Neural progenitor cell (in vitro differentiated cells): ENCODE data around the gene MYO7B. TPM values are rescaled to one million over a fixed set of nuclear protein-coding genes. Genes with fewer than 3 reads are reported as not detected.
"Not testable (repeated sequence)": the region's sequence is repeated elsewhere in the genome, so short reads cannot be mapped to it uniquely, and the experiment has no call there.

Experiments used
- DNase-seq: peaks from one replicate; pipeline ENCODE4 v3.0.0-alpha.2; 2016; ENCODE audit warnings: low spot score
- H2AFZ ChIP-seq: fragments of 200-600 bp; sonication (generic); replicated peaks from 2 replicates; pipeline ENCODE4 v1.6.1; 2016; ENCODE audit warnings: antibody characterized with exemption
- H3F3A ChIP-seq: fragments of 200-600 bp; sonication (generic); 2 replicates; pipeline ENCODE4 v1.6.1; 2016; ENCODE audit warnings: antibody characterized with exemption, low read depth
- H3K27ac ChIP-seq: fragments of 200-600 bp; sonication (generic); 2 replicates; pipeline ENCODE4 v1.5.1; 2016; ENCODE audit warnings: mild to moderate bottlenecking
- H3K27me3 ChIP-seq: fragments of 200-600 bp; sonication (generic); 2 replicates; pipeline ENCODE4 v1.6.1; 2016; ENCODE audit warnings: mild to moderate bottlenecking, moderate library complexity
- H3K36me3 ChIP-seq: fragments of 200-600 bp; sonication (generic); 2 replicates; pipeline ENCODE4 v1.5.1; 2016
- H3K4me1 ChIP-seq: fragments of 200-600 bp; sonication (generic); 2 replicates; pipeline ENCODE4 v1.6.1; 2016; ENCODE audit warnings: mixed run types
- H3K4me2 ChIP-seq: fragments of 200-600 bp; sonication (generic); 2 replicates; pipeline ENCODE4 v1.6.1; 2016
- H3K4me3 ChIP-seq: fragments of 200-600 bp; sonication (generic); 2 replicates; pipeline ENCODE4 v1.5.1; 2016
- H3K79me2 ChIP-seq: fragments of 200-600 bp; sonication (generic); 2 replicates; pipeline ENCODE4 v1.6.1; 2016; ENCODE audit warnings: low read depth
- H3K9ac ChIP-seq: fragments of 200-600 bp; sonication (generic); 2 replicates; pipeline ENCODE4 v1.6.1; 2016
- H3K9me3 ChIP-seq: fragments of 200-600 bp; sonication (generic); 2 replicates; pipeline ENCODE4 v1.5.1; 2016; ENCODE audit warnings: low read depth
- H4K20me1 ChIP-seq: fragments of 200-600 bp; sonication (generic); 2 replicates; pipeline ENCODE4 v1.6.1; 2016; ENCODE audit warnings: low read depth
- H3K27ac Mint-ChIP-seq: 3 replicates; pipeline ENCODE4 v1.8.0; 2021; ENCODE audit warnings: mixed read lengths
- H3K27me3 Mint-ChIP-seq: 2 replicates; pipeline ENCODE4 v1.8.0; 2022; ENCODE audit warnings: low read depth, mild to moderate bottlenecking, inconsistent platforms, moderate library complexity, mixed read lengths; ENCODE audit not compliant: insufficient read depth
- H3K36me3 Mint-ChIP-seq: 3 replicates; pipeline ENCODE4 v1.8.0; 2021; ENCODE audit warnings: mixed read lengths
- H3K4me1 Mint-ChIP-seq: 3 replicates; pipeline ENCODE4 v1.8.0; 2021; ENCODE audit warnings: mixed read lengths
- H3K4me3 Mint-ChIP-seq: 3 replicates; pipeline ENCODE4 v1.8.0; 2021; ENCODE audit warnings: mild to moderate bottlenecking, moderate library complexity, mixed read lengths
- H3K9me3 Mint-ChIP-seq: 3 replicates; pipeline ENCODE4 v1.8.0; 2020; ENCODE audit warnings: mixed read lengths
- EZH2 ChIP-seq: fragments of 200-600 bp; sonication (generic); IDR thresholded peaks from 2 replicates; pipeline ENCODE4 v1.6.1; 2017; ENCODE audit warnings: antibody characterized with exemption, mild to moderate bottlenecking, moderate library complexity
- EZH2phosphoT487 ChIP-seq: fragments of 200-600 bp; sonication (generic); IDR thresholded peaks from 2 replicates; pipeline ENCODE4 v1.6.1; 2017; ENCODE audit warnings: antibody characterized with exemption
- total RNA-seq: library from RNA; depleted of rRNA; stranded (reverse); fragments of >200 nt; gene quantifications from 2 replicates; pipeline ENCODE4 v1.2.3, GENCODE V29; 2015; ENCODE audit warnings: low replicate concordance
- TF ChIP-seq, protein P1 (sequence below): fragments of 200-600 bp; sonication (generic); IDR thresholded peaks from 2 replicates; pipeline ENCODE4 v1.5.1; 2017; ENCODE audit warnings: antibody characterized with exemption, mild to moderate bottlenecking

MYO7B gene
- total RNA-seq, 1 donor from 2014 or later, result not detected

DNA sequence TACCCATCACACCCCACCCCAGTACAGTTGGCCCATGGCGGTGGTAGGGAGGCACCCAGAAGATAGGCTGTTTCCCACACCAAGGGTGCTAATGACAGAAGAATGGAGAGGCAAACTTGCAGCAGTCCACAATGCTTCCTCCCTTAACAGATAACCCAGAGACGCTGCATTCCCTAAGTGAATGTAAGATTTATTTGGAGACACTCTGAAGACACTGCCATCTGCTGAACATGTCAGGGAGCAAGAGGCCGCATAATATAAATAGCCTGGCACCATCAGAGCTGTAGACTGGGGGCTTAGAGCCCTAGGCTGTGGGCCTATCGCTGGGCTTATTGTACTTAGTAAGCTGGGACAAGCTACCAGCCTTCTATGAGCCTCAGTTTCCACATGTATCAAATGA, 7.0 kb upstream of the MYO7B start:
- peaks cover 3% of the 10 kb centered on the region for H3K27me3 Mint-ChIP-seq
- peaks cover 2% of the 10 kb centered on the region for H3K9me3 Mint-ChIP-seq
- Histone ChIP-seq H3K9me3 (no peaks in the 10 kb centered on the region), H3K4me1 (peaks cover 18% of the 10 kb centered on the region), H4K20me1 (peaks cover 18% of the 10 kb centered on the region), H3K27me3 (peaks cover 6% of the 10 kb centered on the region), H3K9ac (no peak overlapping the region), H3K27ac (peak overlapping the region; percentile 92), H3K79me2 (peaks cover 27% of the 10 kb centered on the region), H3F3A (peaks cover 24% of the 10 kb centered on the region), H3K4me3 (no peak overlapping the region), H3K36me3 (no peaks in the 10 kb centered on the region), H3K4me2 (peak overlapping the region; percentile 92), H2AFZ (no peak overlapping the region)
- TF ChIP-seq EZH2phosphoT487, result no peak
- TF ChIP-seq, protein P1, sequence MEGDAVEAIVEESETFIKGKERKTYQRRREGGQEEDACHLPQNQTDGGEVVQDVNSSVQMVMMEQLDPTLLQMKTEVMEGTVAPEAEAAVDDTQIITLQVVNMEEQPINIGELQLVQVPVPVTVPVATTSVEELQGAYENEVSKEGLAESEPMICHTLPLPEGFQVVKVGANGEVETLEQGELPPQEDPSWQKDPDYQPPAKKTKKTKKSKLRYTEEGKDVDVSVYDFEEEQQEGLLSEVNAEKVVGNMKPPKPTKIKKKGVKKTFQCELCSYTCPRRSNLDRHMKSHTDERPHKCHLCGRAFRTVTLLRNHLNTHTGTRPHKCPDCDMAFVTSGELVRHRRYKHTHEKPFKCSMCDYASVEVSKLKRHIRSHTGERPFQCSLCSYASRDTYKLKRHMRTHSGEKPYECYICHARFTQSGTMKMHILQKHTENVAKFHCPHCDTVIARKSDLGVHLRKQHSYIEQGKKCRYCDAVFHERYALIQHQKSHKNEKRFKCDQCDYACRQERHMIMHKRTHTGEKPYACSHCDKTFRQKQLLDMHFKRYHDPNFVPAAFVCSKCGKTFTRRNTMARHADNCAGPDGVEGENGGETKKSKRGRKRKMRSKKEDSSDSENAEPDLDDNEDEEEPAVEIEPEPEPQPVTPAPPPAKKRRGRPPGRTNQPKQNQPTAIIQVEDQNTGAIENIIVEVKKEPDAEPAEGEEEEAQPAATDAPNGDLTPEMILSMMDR, result peak; percentile 22
- DNase-seq, result peak; percentile 24
- peaks cover 4% of the 10 kb centered on the region for H3K36me3 Mint-ChIP-seq
- H3K4me3 Mint-ChIP-seq, result no peak overlapping the region
- H3K4me1 Mint-ChIP-seq, result peaks cover 22% of the 10 kb centered on the region
- peak overlapping the region; percentile 20 for H3K27ac Mint-ChIP-seq

DNA sequence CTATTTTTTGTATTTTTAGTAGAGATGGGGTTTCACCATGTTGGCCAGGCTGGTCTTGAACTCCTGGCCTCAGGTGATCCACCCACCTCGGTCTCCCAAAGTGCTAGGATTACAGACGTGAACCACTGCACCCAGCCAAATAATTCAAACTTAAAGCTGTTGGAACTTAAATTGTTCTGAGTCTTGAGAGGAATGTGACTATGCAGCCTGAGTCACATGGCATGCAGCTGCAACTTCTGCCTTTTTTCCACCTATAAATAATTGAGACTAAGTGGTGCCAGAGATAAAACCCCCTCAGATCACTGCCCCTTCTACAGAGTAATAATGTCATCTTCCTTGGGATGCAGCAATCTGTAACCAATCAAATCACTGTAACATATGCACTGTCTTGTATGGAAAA, 6.1 kb upstream of the MYO7B start:
- H3K9me3 ChIP-seq, H3K27me3 Mint-ChIP-seq, H3K27ac ChIP-seq, H3K4me2 ChIP-seq, H3K27me3 ChIP-seq, H3K4me3 Mint-ChIP-seq, H3K36me3 ChIP-seq, H3K4me3 ChIP-seq, DNase-seq, H2AFZ ChIP-seq, H3K27ac Mint-ChIP-seq, H4K20me1 ChIP-seq, H3K9me3 Mint-ChIP-seq, H3K36me3 Mint-ChIP-seq, H3K9ac ChIP-seq: not testable (repeated sequence)
- Histone ChIP-seq H3F3A (peaks cover 24% of the 10 kb centered on the region), H3K79me2 (peaks cover 17% of the 10 kb centered on the region), H3K4me1 (peaks cover 18% of the 10 kb centered on the region)
- peaks cover 17% of the 10 kb centered on the region for H3K4me1 Mint-ChIP-seq

DNA sequence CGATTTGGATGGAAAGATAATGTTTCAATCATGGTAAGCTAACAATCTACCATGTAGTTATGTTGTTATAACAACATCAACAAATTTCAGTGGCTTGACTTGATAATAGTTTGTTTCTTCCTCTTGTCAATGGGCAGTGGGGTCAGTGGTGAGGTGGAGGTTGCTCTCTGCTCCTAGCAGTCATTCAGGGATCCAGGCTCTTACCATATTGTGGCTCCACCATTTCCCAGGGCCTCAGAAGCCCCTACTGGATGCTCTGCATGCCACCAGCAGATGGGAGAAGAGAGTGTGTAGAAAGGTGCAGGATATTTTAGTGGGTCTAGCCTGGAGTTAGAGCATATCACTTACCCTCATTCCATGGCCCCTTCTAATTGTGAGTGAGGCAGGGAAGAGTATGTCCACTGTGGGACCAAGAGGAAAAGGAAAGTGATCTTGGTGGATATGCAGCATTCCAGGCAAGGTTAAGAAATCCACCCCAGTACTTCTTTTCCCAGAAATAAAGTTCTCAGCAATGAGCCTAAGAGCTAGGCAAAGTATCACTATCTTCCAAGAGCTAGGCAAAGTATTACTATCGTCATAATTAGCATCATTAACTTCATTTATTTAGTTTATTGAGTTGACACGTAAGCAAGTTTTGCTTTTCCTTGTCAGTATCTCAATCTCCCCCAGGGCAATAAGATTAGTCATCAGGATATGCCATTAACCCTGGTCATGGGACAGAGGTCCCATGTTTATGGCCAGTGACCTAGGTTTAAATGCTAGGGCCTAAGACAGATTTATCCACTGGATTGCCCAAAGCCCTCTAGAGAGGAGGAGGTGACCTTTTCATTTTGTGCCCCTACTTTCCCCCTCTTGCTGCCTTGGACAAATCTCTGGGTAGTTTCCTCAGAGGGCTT, 5.0 kb upstream of the MYO7B start:
- Mint-ChIP-seq H3K27ac (no peak overlapping the region), H3K27me3 (peaks cover 3% of the 10 kb centered on the region), H3K36me3 (no peaks in the 10 kb centered on the region), H3K9me3 (peaks cover 2% of the 10 kb centered on the region), H3K4me3 (no peak overlapping the region), H3K4me1 (peaks cover 17% of the 10 kb centered on the region)
- H3F3A ChIP-seq, result peaks cover 24% of the 10 kb centered on the region
- H3K4me1 ChIP-seq, result peaks cover 18% of the 10 kb centered on the region
- H3K36me3 ChIP-seq, result no peaks in the 10 kb centered on the region
- peaks cover 6% of the 10 kb centered on the region for H3K27me3 ChIP-seq
- DNase-seq, result no peak
- no peak overlapping the region for H3K27ac ChIP-seq
- no peak overlapping the region for H3K4me2 ChIP-seq
- no peaks in the 10 kb centered on the region for H3K9me3 ChIP-seq
- H3K9ac ChIP-seq, result no peak overlapping the region
- no peak overlapping the region for H3K4me3 ChIP-seq
- no peak overlapping the region for H2AFZ ChIP-seq
- no peaks in the 10 kb centered on the region for H4K20me1 ChIP-seq
- H3K79me2 ChIP-seq, result peaks cover 7% of the 10 kb centered on the region
- TF ChIP-seq, protein P1, result no peak
- TF ChIP-seq EZH2 (no peak), EZH2phosphoT487 (no peak)

DNA sequence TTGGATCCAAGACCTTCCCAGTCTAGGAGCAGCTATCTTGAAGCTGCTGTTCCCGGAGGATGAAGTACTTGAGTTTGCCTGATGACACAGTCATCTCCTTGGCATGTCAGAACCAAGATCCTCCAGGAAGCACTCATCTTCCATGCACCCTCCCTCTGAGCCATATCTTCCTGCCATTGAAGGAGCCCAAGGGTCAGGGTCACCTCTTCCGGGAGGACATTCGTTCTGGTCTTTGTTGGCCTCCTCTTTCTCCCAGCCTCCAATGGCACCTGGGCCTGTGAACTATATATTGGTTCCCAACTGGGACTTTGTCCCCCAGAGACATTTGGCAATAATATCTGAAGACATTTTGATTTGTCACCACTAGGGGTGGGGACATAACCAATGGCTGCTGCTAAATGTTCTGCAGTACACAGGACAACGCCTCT, 4.2 kb upstream of the MYO7B start:
- Mint-ChIP-seq H3K36me3 (no peaks in the 10 kb centered on the region), H3K27ac (no peak overlapping the region), H3K4me1 (peaks cover 17% of the 10 kb centered on the region), H3K4me3 (no peak overlapping the region), H3K27me3 (peaks cover 3% of the 10 kb centered on the region), H3K9me3 (peaks cover 2% of the 10 kb centered on the region)
- Histone ChIP-seq H3K36me3 (no peaks in the 10 kb centered on the region), H4K20me1 (no peaks in the 10 kb centered on the region), H3K4me2 (no peak overlapping the region), H3K4me1 (peaks cover 18% of the 10 kb centered on the region), H3F3A (peaks cover 24% of the 10 kb centered on the region), H2AFZ (no peak overlapping the region), H3K27me3 (peaks cover 6% of the 10 kb centered on the region), H3K79me2 (no peaks in the 10 kb centered on the region), H3K27ac (no peak overlapping the region), H3K4me3 (no peak overlapping the region), H3K9ac (no peak overlapping the region), H3K9me3 (no peaks in the 10 kb centered on the region)
- TF ChIP-seq EZH2, result no peak
- no peak for TF ChIP-seq EZH2phosphoT487
- TF ChIP-seq, protein P1, result no peak
- DNase-seq, result no peak
